Mesenchymal stem cell (in vitro differentiated cells and primary cell): ENCODE measurements around the gene MYB.

Experiments used
- DNase-seq: peaks from one replicate; pipeline ENCODE4 v3.0.0-alpha.2; 2013
- H2AFZ ChIP-seq: one replicate; pipeline ENCODE4 v1.6.1; 2013; ENCODE audit warnings: low read depth, mild to moderate bottlenecking, control low read depth, inconsistent platforms, low read length, moderate library complexity
- H2AK5ac ChIP-seq: 2 replicates; pipeline ENCODE4 v1.6.1; 2013; ENCODE audit warnings: low read length, moderate library complexity, mild to moderate bottlenecking, inconsistent platforms; ENCODE audit not compliant: severe bottlenecking
- H2BK120ac ChIP-seq: one replicate; pipeline ENCODE4 v1.6.1; 2013; ENCODE audit warnings: low read depth, mild to moderate bottlenecking, inconsistent platforms, low read length, moderate library complexity
- H2BK12ac ChIP-seq, 2 experiments: one replicate each; pipeline ENCODE4 v1.6.1; 2013; ENCODE audit warnings: inconsistent platforms in 2 of 2, low read length in 2 of 2, mild to moderate bottlenecking in 2 of 2, moderate library complexity in 2 of 2, control low read depth in 1 of 2
- H2BK15ac ChIP-seq: one replicate; pipeline ENCODE4 v1.6.1; 2013; ENCODE audit warnings: mild to moderate bottlenecking, low read depth, inconsistent platforms; ENCODE audit not compliant: poor library complexity, severe bottlenecking
- H2BK5ac ChIP-seq: 2 replicates; pipeline ENCODE4 v1.6.1; 2013; ENCODE audit warnings: low read depth, mild to moderate bottlenecking, low read length, control low read depth, inconsistent platforms; ENCODE audit not compliant: poor library complexity, severe bottlenecking
- H3K14ac ChIP-seq, 2 experiments: one replicate each; pipeline ENCODE4 v1.6.1; 2013; ENCODE audit warnings: inconsistent platforms in 2 of 2, low read length in 2 of 2, control low read depth in 1 of 2, mild to moderate bottlenecking in 1 of 2, moderate library complexity in 1 of 2
- H3K18ac ChIP-seq, 2 experiments: one replicate each; pipeline ENCODE4 v1.6.1; 2013; ENCODE audit warnings: inconsistent platforms in 2 of 2, low read length in 2 of 2, control low read depth in 1 of 2, low read depth in 1 of 2, mild to moderate bottlenecking in 1 of 2
- H3K23ac ChIP-seq, 2 experiments: one replicate each; pipeline ENCODE4 v1.6.1; 2013; ENCODE audit warnings: inconsistent platforms in 2 of 2, low read length in 2 of 2, mild to moderate bottlenecking in 2 of 2, moderate library complexity in 2 of 2, control low read depth in 1 of 2
- H3K27ac ChIP-seq: 2 replicates; pipeline ENCODE4 v1.5.1; 2013; ENCODE audit warnings: mild to moderate bottlenecking, moderate library complexity, low read length, control low read depth, inconsistent platforms; ENCODE audit not compliant: poor library complexity, severe bottlenecking
- H3K27me3 ChIP-seq, 2 experiments: 2 replicates each; pipeline versions ENCODE4 v1.6.1 to v1.7.0; 2013; ENCODE audit warnings: low read length in 2 of 2, mild to moderate bottlenecking in 2 of 2, moderate library complexity in 2 of 2, control low read depth in 1 of 2, inconsistent platforms in 1 of 2; ENCODE audit not compliant: control insufficient read depth in 1 of 2, insufficient read depth in 1 of 2
- H3K36me3 ChIP-seq, 2 experiments: 2 replicates each; pipeline versions ENCODE4 v1.6.1 to v1.7.0; 2013; ENCODE audit warnings: low read length in 2 of 2, control low read depth in 1 of 2, inconsistent platforms in 1 of 2, low read depth in 1 of 2, mild to moderate bottlenecking in 1 of 2; ENCODE audit not compliant: insufficient read depth in 2 of 2, control insufficient read depth in 1 of 2
- H3K4ac ChIP-seq, 2 experiments: one replicate each; pipeline ENCODE4 v1.6.1; 2013; ENCODE audit warnings: inconsistent platforms in 2 of 2, low read length in 2 of 2, mild to moderate bottlenecking in 2 of 2, moderate library complexity in 2 of 2, control low read depth in 1 of 2, low read depth in 1 of 2
- H3K4me1 ChIP-seq: 2 replicates; pipeline ENCODE4 v1.6.1; 2013; ENCODE audit warnings: low read depth, low read length, control low read depth; ENCODE audit not compliant: control insufficient read depth, insufficient read depth
- H3K4me2 ChIP-seq: 2 replicates; pipeline ENCODE4 v1.6.1; 2013; ENCODE audit warnings: low read length, mild to moderate bottlenecking, inconsistent platforms; ENCODE audit not compliant: poor library complexity, severe bottlenecking
- H3K4me3 ChIP-seq, 2 experiments: 2 replicates each; pipeline versions ENCODE4 v1.5.1 to v1.7.0; 2013; ENCODE audit warnings: low read length in 2 of 2, mild to moderate bottlenecking in 2 of 2, control low read depth in 1 of 2, low read depth in 1 of 2; ENCODE audit not compliant: insufficient read depth in 1 of 2
- H3K79me1 ChIP-seq: replicated peaks from 2 replicates; pipeline ENCODE4 v1.6.1; 2013; ENCODE audit warnings: mild to moderate bottlenecking, control low read depth, low read length, inconsistent platforms; ENCODE audit not compliant: poor library complexity, severe bottlenecking
- H3K9ac ChIP-seq: 2 replicates; pipeline ENCODE4 v1.7.0; 2013; ENCODE audit warnings: mild to moderate bottlenecking, low read length, moderate library complexity
- H3K9me3 ChIP-seq: 2 replicates; pipeline ENCODE4 v1.7.0; 2013; ENCODE audit warnings: mild to moderate bottlenecking, low read length; ENCODE audit not compliant: control insufficient read depth
- H4K8ac ChIP-seq: one replicate; pipeline ENCODE4 v1.6.1; 2013; ENCODE audit warnings: inconsistent platforms, mild to moderate bottlenecking, low read length, moderate library complexity
- H4K91ac ChIP-seq: one replicate; pipeline ENCODE4 v1.6.1; 2013; ENCODE audit warnings: mild to moderate bottlenecking, low read length, inconsistent platforms
- WGBS: methylation state at CpG from one replicate; pipeline ENCODE4 v1.1.7; 2013; ENCODE audit warnings: mixed read lengths; 5-methylcytosine and 5-hydroxymethylcytosine counted together

MYB gene

GRCh38 chr6:135221505-135221904, 40.4 kb downstream of the MYB start:
- no peak overlapping the region for H4K8ac ChIP-seq
- H3K4me3 ChIP-seq: no peak overlapping the region
- H2BK120ac ChIP-seq: no peak overlapping the region
- H2AFZ ChIP-seq: no peak overlapping the region
- no peaks in the 10 kb centered on the region for H3K79me1 ChIP-seq
- H3K4ac ChIP-seq: no peak overlapping the region
- H3K9ac ChIP-seq: no peak overlapping the region
- no peak overlapping the region for H2BK5ac ChIP-seq
- H3K27me3 ChIP-seq: no peaks in the 10 kb centered on the region
- H2BK12ac ChIP-seq: no peak overlapping the region
- H3K23ac ChIP-seq: no peak overlapping the region
- DNase-seq: no peak
- no CpG with 5 or more reads among the region's 1 CpG for WGBS
- H2BK15ac ChIP-seq: no peak overlapping the region
- no peaks in the 10 kb centered on the region for H3K9me3 ChIP-seq
- no peak overlapping the region for H3K27ac ChIP-seq
- H3K14ac ChIP-seq: no peak overlapping the region
- no peak overlapping the region for H4K91ac ChIP-seq
- H2AK5ac ChIP-seq: no peak overlapping the region
- H3K4me1 ChIP-seq: no peaks in the 10 kb centered on the region
- H3K36me3 ChIP-seq: no peaks in the 10 kb centered on the region
- no peak overlapping the region for H3K18ac ChIP-seq
- no peak overlapping the region for H3K4me2 ChIP-seq

DNA sequence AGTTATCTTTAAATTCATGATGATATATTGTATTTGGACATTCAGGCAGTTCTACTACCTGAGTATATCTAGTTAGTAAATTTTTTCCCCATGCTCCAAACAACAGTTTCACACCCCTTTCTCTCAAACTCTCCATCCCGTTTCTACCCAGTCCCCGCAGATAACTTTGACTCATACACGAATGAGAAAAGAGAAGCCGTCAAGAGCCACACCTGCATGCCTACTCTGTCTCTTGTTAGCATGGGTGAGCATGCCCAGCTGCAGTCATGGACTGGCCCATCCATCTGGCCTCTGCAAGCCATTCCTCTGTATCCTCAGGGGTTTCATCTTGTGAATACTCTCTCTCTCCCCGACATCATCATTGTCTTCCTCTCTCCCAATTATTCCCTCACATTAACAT, 41.5 kb downstream of the MYB start:
- no peak overlapping the region for H2BK120ac ChIP-seq
- no peak overlapping the region for H3K18ac ChIP-seq
- H3K27me3 ChIP-seq: no peaks in the 10 kb centered on the region
- no peak overlapping the region for H3K4me3 ChIP-seq
- H2AK5ac ChIP-seq: no peak overlapping the region
- H3K4ac ChIP-seq: no peak overlapping the region
- no peak overlapping the region for H3K23ac ChIP-seq
- H3K9ac ChIP-seq: no peak overlapping the region
- no peaks in the 10 kb centered on the region for H3K79me1 ChIP-seq
- no peak overlapping the region for H4K91ac ChIP-seq
- no peak overlapping the region for H3K27ac ChIP-seq
- no peaks in the 10 kb centered on the region for H3K36me3 ChIP-seq
- no peak overlapping the region for H2AFZ ChIP-seq
- no peak for DNase-seq
- H3K9me3 ChIP-seq: no peaks in the 10 kb centered on the region
- no peak overlapping the region for H2BK12ac ChIP-seq
- H3K4me2 ChIP-seq: no peak overlapping the region
- H4K8ac ChIP-seq: no peak overlapping the region
- H3K14ac ChIP-seq: no peak overlapping the region
- no peak overlapping the region for H2BK5ac ChIP-seq
- H2BK15ac ChIP-seq: no peak overlapping the region
- WGBS: 87% methylated on average over 5 of the region's 5 CpGs
- no peaks in the 10 kb centered on the region for H3K4me1 ChIP-seq

DNA sequence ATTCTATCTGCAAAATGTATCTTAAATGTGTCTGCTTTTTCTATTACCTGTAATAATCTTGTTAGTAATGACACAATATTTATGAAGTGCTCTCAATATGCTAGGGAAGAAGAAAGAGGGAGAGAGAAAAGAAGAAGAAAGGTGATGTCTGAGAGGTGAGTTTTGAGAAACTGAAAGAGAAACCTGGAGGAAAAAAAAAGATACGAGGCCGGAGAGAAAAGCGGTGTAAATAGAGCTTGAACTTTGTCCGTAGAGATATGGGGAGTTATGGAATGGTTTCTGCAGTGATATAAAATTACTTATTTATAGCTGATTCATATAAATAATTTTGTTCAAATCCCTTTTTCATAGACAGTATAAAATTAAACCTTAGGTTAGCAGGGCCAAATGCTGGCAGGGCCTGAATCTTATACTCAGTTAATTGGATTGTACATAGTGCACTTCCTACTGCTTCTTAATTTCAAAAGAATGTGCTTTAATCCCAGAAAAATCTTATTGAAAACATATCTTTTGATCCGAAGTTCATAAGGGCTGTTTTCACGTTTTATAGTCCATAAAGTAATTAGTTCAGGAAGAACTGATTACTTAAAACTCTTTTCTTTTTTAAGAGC, 43.0 kb downstream of the MYB start:
- Histone ChIP-seq H3K4me3 (no peak overlapping the region), H2AK5ac (no peak overlapping the region), H4K91ac (no peak overlapping the region), H3K4me2 (no peak overlapping the region), H3K18ac (no peak overlapping the region), H3K4ac (no peak overlapping the region), H3K23ac (no peak overlapping the region), H3K9me3 (no peaks in the 10 kb centered on the region), H3K27me3 (no peaks in the 10 kb centered on the region), H3K27ac (no peak overlapping the region), H2AFZ (no peak overlapping the region), H3K9ac (no peak overlapping the region), H2BK5ac (no peak overlapping the region), H3K4me1 (no peaks in the 10 kb centered on the region), H3K14ac (no peak overlapping the region), H3K79me1 (no peaks in the 10 kb centered on the region), H2BK15ac (no peak overlapping the region), H3K36me3 (no peaks in the 10 kb centered on the region), H4K8ac (no peak overlapping the region), H2BK120ac (no peak overlapping the region), H2BK12ac (no peak overlapping the region)
- no peak for DNase-seq
- 76% methylated on average over 3 of the region's 6 CpGs for WGBS

- Histone ChIP-seq H3K4me3 (no peak overlapping the region), H3K79me1 (no peaks in the 10 kb centered on the region), H3K36me3 (no peaks in the 10 kb centered on the region), H3K14ac (no peak overlapping the region), H3K23ac (no peak overlapping the region), H3K9me3 (no peaks in the 10 kb centered on the region), H2AFZ (no peak overlapping the region), H3K4ac (no peak overlapping the region), H4K8ac (no peak overlapping the region), H2BK5ac (no peak overlapping the region), H3K4me1 (no peaks in the 10 kb centered on the region), H3K4me2 (no peak overlapping the region), H3K9ac (no peak overlapping the region), H4K91ac (no peak overlapping the region), H2BK15ac (no peak overlapping the region), H2BK120ac (no peak overlapping the region), H2AK5ac (no peak overlapping the region), H3K27ac (no peak overlapping the region), H3K18ac (no peak overlapping the region), H2BK12ac (no peak overlapping the region), H3K27me3 (no peaks in the 10 kb centered on the region)
- WGBS: 100% methylated on average over 1 of the region's 5 CpGs
- DNase-seq: no peak
These were observed 44.8 kb downstream of the MYB start for GRCh38 chr6:135225911-135226310.
